HEK293 (cell line): ENCODE data around the gene TOM1L2.

Experiments
- GLIS1 ChIP-seq: fragments of 450-650 bp; formaldehyde crosslinking; IDR thresholded peaks from 2 replicates; pipeline ENCODE4 v1.5.1; 2016; ENCODE audit warnings: missing biosample characterization, missing genetic modification characterization
- INSM2 ChIP-seq: fragments of 450-650 bp; formaldehyde crosslinking; IDR thresholded peaks from 2 replicates; pipeline ENCODE4 v1.5.1; 2016; ENCODE audit warnings: missing biosample characterization, missing genetic modification characterization
- REST ChIP-seq: fragments of 450-650 bp; formaldehyde crosslinking; IDR thresholded peaks from 2 replicates; pipeline ENCODE4 v1.5.1; 2016; ENCODE audit warnings: missing biosample characterization, missing genetic modification characterization
- SALL2 ChIP-seq: fragments of 450-650 bp; formaldehyde crosslinking; IDR thresholded peaks from 2 replicates; pipeline ENCODE4 v1.5.0; 2017; ENCODE audit warnings: missing biosample characterization, mild to moderate bottlenecking, missing genetic modification characterization, borderline replicate concordance
- ZBTB49 ChIP-seq: fragments of 450-650 bp; formaldehyde crosslinking; IDR thresholded peaks from 2 replicates; pipeline ENCODE4 v1.5.1; 2016; ENCODE audit warnings: missing biosample characterization, missing genetic modification characterization, low read depth
- ZNF114 ChIP-seq: fragments of 450-650 bp; formaldehyde crosslinking; IDR thresholded peaks from 2 replicates; pipeline ENCODE4 v1.5.0; 2017; ENCODE audit warnings: missing biosample characterization, missing genetic modification characterization
- ZNF140 ChIP-seq: fragments of 450-650 bp; formaldehyde crosslinking; IDR thresholded peaks from 2 replicates; pipeline ENCODE4 v1.5.1; 2016; ENCODE audit warnings: missing biosample characterization, missing genetic modification characterization
- ZNF426 ChIP-seq: fragments of 450-650 bp; formaldehyde crosslinking; IDR thresholded peaks from 2 replicates; pipeline ENCODE4 v1.5.1; 2017; ENCODE audit warnings: missing biosample characterization, missing genetic modification characterization, mild to moderate bottlenecking, inconsistent platforms, moderate library complexity
- ZNF544 ChIP-seq: fragments of 450-650 bp; formaldehyde crosslinking; IDR thresholded peaks from 2 replicates; pipeline ENCODE4 v1.5.0; 2017; ENCODE audit warnings: missing biosample characterization, missing genetic modification characterization
- ZNF549 ChIP-seq: fragments of 450-650 bp; IDR thresholded peaks from 2 replicates; pipeline ENCODE4 v1.5.1; 2018; ENCODE audit warnings: missing biosample characterization, missing genetic modification characterization, mild to moderate bottlenecking, inconsistent platforms, moderate library complexity
- ZNF629 ChIP-seq: fragments of 450-650 bp; formaldehyde crosslinking; IDR thresholded peaks from 2 replicates; pipeline ENCODE4 v1.5.1; 2017; ENCODE audit warnings: missing biosample characterization, missing genetic modification characterization
- ZNF747 ChIP-seq: fragments of 450-650 bp; formaldehyde crosslinking; IDR thresholded peaks from 2 replicates; pipeline ENCODE4 v1.5.1; 2016; ENCODE audit warnings: missing biosample characterization, missing genetic modification characterization
- TF ChIP-seq, protein P1 (sequence below): fragments of 450-650 bp; formaldehyde crosslinking; IDR thresholded peaks from 2 replicates; pipeline ENCODE4 v1.5.1; 2016; ENCODE audit warnings: missing biosample characterization, missing genetic modification characterization

- TF ChIP-seq, protein P1, sequence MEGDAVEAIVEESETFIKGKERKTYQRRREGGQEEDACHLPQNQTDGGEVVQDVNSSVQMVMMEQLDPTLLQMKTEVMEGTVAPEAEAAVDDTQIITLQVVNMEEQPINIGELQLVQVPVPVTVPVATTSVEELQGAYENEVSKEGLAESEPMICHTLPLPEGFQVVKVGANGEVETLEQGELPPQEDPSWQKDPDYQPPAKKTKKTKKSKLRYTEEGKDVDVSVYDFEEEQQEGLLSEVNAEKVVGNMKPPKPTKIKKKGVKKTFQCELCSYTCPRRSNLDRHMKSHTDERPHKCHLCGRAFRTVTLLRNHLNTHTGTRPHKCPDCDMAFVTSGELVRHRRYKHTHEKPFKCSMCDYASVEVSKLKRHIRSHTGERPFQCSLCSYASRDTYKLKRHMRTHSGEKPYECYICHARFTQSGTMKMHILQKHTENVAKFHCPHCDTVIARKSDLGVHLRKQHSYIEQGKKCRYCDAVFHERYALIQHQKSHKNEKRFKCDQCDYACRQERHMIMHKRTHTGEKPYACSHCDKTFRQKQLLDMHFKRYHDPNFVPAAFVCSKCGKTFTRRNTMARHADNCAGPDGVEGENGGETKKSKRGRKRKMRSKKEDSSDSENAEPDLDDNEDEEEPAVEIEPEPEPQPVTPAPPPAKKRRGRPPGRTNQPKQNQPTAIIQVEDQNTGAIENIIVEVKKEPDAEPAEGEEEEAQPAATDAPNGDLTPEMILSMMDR (tag by site-specific recombination), result no peak
- TF ChIP-seq ZNF549 (tag by site-specific recombination) (no peak), ZBTB49 (tag by site-specific recombination) (no peak), REST (tag by site-specific recombination) (no peak), ZNF114 (tag by site-specific recombination) (no peak), ZNF629 (tag by site-specific recombination) (no peak), INSM2 (no peak), ZNF544 (tag by site-specific recombination) (no peak), ZNF140 (no peak), ZNF747 (tag by site-specific recombination) (no peak), SALL2 (tag by site-specific recombination) (no peak), GLIS1 (tag by site-specific recombination) (no peak), ZNF426 (tag by site-specific recombination) (no peak)
These were observed 11.6 kb upstream of the TOM1L2 start for GRCh38 chr17:17983776-17984175.
